SK-N-SH (cell line): Measurements from ENCODE around the gene MAN1A1. TPM values are rescaled to one million over a fixed set of nuclear protein-coding genes. Genes with fewer than 3 reads are reported as not detected.

Source experiments
- CTCF ChIA-PET: fragments of 300-600, 350-600 bp; formaldehyde crosslinking; extraction: SDS; loops from one replicate; lab custom pipeline; 2021; lab: Yijun Ruan, JAX
- POLR2A ChIA-PET: fragments of 350-600 bp; sonication (Branson Sonifier 250); formaldehyde crosslinking; extraction: SDS; loops from one replicate; lab custom pipeline; 2020; ENCODE audit warnings: antibody characterized with exemption, inconsistent platforms; lab: Yijun Ruan, JAX
- DNase-seq: peaks from one replicate; pipeline ENCODE4 v3.0.0; 2012
- H2AFZ ChIP-seq: fragments of 200-600 bp; sonication (generic); 2 replicates; pipeline ENCODE4 v1.8.1; 2016; ENCODE audit warnings: antibody characterized with exemption, mild to moderate bottlenecking, low read depth
- H3F3A ChIP-seq: fragments of 200-600 bp; sonication (generic); replicated peaks from 2 replicates; pipeline ENCODE3; 2016; ENCODE audit warnings: antibody characterized with exemption, mild to moderate bottlenecking; ENCODE audit not compliant: insufficient read depth
- H3K27ac ChIP-seq, 2 experiments: fragments of 200-500 bp in 1 of 2; fragments of 200-600 bp in 1 of 2; sonication (Bioruptor generic) in 1 of 2; sonication (generic), shearing (Covaris generic) in 1 of 2; 2 replicates each; pipeline versions ENCODE4 v1.5.1 to v1.6.1; 2014 to 2016; ENCODE audit warnings: low read depth in 2 of 2, inconsistent platforms in 1 of 2, low read length in 1 of 2, mild to moderate bottlenecking in 1 of 2, mixed read lengths in 1 of 2
- H3K27me3 ChIP-seq: fragments of 200-600 bp; sonication (generic), shearing (Covaris generic); 2 replicates; pipeline ENCODE4 v1.6.1; 2016; ENCODE audit warnings: mixed run types; ENCODE audit not compliant: insufficient read depth
- H3K36me3 ChIP-seq, 2 experiments: fragments of 200-500 bp in 1 of 2; fragments of 200-600 bp in 1 of 2; sonication (Bioruptor generic) in 1 of 2; sonication (generic) in 1 of 2; replicated peaks in 1 of 2; 2 replicates each; pipeline versions ENCODE3 to v1.5.1; 2014 to 2016; ENCODE audit warnings: low read length in 1 of 2, mild to moderate bottlenecking in 1 of 2; ENCODE audit not compliant: insufficient read depth in 2 of 2, control insufficient read depth in 1 of 2
- H3K4me1 ChIP-seq, 2 experiments: fragments of 200-500 bp in 1 of 2; fragments of 200-600 bp in 1 of 2; sonication (Bioruptor generic) in 1 of 2; sonication (generic), shearing (Covaris generic) in 1 of 2; 2 replicates each; pipeline versions ENCODE4 v1.5.1 to v1.6.1; 2014 to 2016; ENCODE audit warnings: low read depth in 1 of 2, low read length in 1 of 2, mixed run types in 1 of 2; ENCODE audit not compliant: insufficient read depth in 2 of 2, control insufficient read depth in 1 of 2
- H3K4me2 ChIP-seq: fragments of 200-600 bp; sonication (generic), shearing (Covaris generic); 2 replicates; pipeline ENCODE4 v1.6.1; 2017; ENCODE audit warnings: mixed run types
- H3K4me3 ChIP-seq, 2 experiments: fragments of 200-500 bp in 1 of 2; fragments of 200-600 bp in 1 of 2; sonication (Bioruptor generic) in 1 of 2; sonication (generic), shearing (Covaris generic) in 1 of 2; 2 replicates each; pipeline versions ENCODE4 v1.5.1 to v1.8.1; 2014 to 2016; ENCODE audit warnings: low read depth in 2 of 2, inconsistent platforms in 1 of 2, low read length in 1 of 2, mild to moderate bottlenecking in 1 of 2, mixed read lengths in 1 of 2, moderate library complexity in 1 of 2
- H3K79me2 ChIP-seq: fragments of 200-600 bp; sonication (generic); 2 replicates; pipeline ENCODE4 v1.8.1; 2017; ENCODE audit warnings: mild to moderate bottlenecking; ENCODE audit not compliant: insufficient read depth
- H3K9ac ChIP-seq: fragments of 200-600 bp; sonication (generic); 2 replicates; pipeline ENCODE4 v1.6.1; 2017; ENCODE audit warnings: mixed run types
- H3K9me2 ChIP-seq: fragments of 200-600 bp; sonication (generic); 2 replicates; pipeline ENCODE4 v1.6.1; 2017; ENCODE audit warnings: mixed run types
- H3K9me3 ChIP-seq: fragments of 200-600 bp; sonication (generic); 2 replicates; pipeline ENCODE4 v1.6.1; 2017; ENCODE audit warnings: mixed run types, mild to moderate bottlenecking, moderate library complexity
- H4K20me1 ChIP-seq: fragments of 200-600 bp; sonication (generic); 2 replicates; pipeline ENCODE4 v1.6.1; 2017; ENCODE audit warnings: mild to moderate bottlenecking, mixed run types; ENCODE audit not compliant: insufficient read depth
- ELF1 ChIP-seq: IDR thresholded peaks from 2 replicates; pipeline ENCODE4 v1.4.0; 2012
- EP300 ChIP-seq, 2 experiments: IDR thresholded peaks; 2 replicates each; pipeline versions ENCODE4 v1.4.0 to v1.6.1; 2012; ENCODE audit warnings: borderline replicate concordance in 1 of 2, low read depth in 1 of 2, low read length in 1 of 2
- FOXJ3 ChIP-seq: sonication (generic); formaldehyde crosslinking; IDR thresholded peaks from 2 replicates; pipeline ENCODE4 v1.5.1; 2020; ENCODE audit warnings: mild to moderate bottlenecking, missing genetic modification reagents
- GATA2 ChIP-seq: sonication (generic); formaldehyde crosslinking; IDR thresholded peaks from 2 replicates; pipeline ENCODE4 v1.5.0; 2020; ENCODE audit warnings: mild to moderate bottlenecking, missing genetic modification reagents
- JUND ChIP-seq: IDR thresholded peaks from 2 replicates; pipeline ENCODE4 v1.4.0; 2012
- NFIC ChIP-seq: IDR thresholded peaks from 2 replicates; pipeline ENCODE4 v1.4.0; 2012; ENCODE audit warnings: borderline replicate concordance
- RCOR1 ChIP-seq: fragments of 150-350 bp; IDR thresholded peaks from 2 replicates; pipeline ENCODE4 v1.6.1; 2017; ENCODE audit warnings: antibody characterized with exemption, low read length
- RXRA ChIP-seq: IDR thresholded peaks from 2 replicates; pipeline ENCODE4 v1.4.0; 2012; ENCODE audit warnings: low read depth, mild to moderate bottlenecking, borderline replicate concordance
- TAF1 ChIP-seq: IDR thresholded peaks from 2 replicates; pipeline ENCODE4 v1.6.1; 2012; ENCODE audit warnings: low read depth, mild to moderate bottlenecking, low read length, moderate library complexity, borderline replicate concordance
- WGBS: methylation state at CpG from one replicate; pipeline ENCODE4 v1.1.6; 2017; ENCODE audit warnings: low lambda C conversion rate; 5-methylcytosine and 5-hydroxymethylcytosine counted together
- polyA plus RNA-seq, 3 experiments: library from polyadenylated mRNA; depleted of rRNA; stranded (reverse); fragments of >200 nt; gene quantifications; 2 replicates each; pipeline ENCODE4 v1.2.3, GENCODE V29; 2012
- TF ChIP-seq, protein P1 (sequence below): IDR thresholded peaks from 2 replicates; pipeline ENCODE4 v1.4.0; 2012; ENCODE audit warnings: low read depth, borderline replicate concordance
- TF ChIP-seq, protein P2 (sequence below): fragments of 200-600 bp; sonication (generic); IDR thresholded peaks from 2 replicates; pipeline ENCODE4 v1.6.1; 2017; ENCODE audit warnings: antibody characterized with exemption, mild to moderate bottlenecking, moderate library complexity

Gene MAN1A1
- polyA plus RNA-seq, 1 of the 3 experiments (the other 2 are of a cell fraction), result 28.0 TPM

DNA sequence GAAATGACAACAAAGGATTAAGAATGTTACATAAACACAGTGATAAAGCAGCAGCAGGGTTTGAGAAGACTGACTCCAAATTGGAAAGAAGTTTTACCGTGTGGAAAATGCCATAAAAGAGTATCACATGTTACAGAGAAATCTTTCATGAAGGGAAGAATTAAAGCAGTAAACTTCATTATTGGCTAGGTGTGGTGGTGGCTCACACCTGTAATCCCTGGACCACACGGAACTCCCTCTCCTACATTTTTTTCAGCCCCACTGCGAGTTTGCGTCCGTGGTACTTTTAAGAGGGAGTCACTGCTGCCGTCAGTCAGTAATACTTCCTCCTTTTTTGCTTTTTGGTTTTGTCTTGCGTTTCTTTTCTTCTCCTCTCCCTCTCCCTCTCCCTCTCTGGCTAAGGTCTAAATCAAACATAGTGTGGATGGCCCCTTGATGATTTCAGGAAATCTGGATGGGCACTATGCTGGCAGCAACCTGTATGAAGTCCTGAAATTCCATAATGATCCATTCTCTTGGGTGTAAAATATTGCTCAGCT is 112.3 kb downstream of the MAN1A1 start:
- Histone ChIP-seq H3F3A (no peaks in the 10 kb centered on the region), H3K36me3 (peaks cover 0 to 12% of the 10 kb centered on the region in 2 experiments), H3K9me3 (no peaks in the 10 kb centered on the region), H2AFZ (no peak overlapping the region), H3K79me2 (no peaks in the 10 kb centered on the region), H3K4me3 (no peak overlapping the region), H3K27ac (no peak overlapping the region), H3K9ac (no peak overlapping the region), H3K27me3 (no peaks in the 10 kb centered on the region), H4K20me1 (no peaks in the 10 kb centered on the region), H3K4me2 (no peak overlapping the region), H3K4me1 (peaks cover 0 to 9% of the 10 kb centered on the region in 2 experiments; a peak in 2 of 4 replicates), H3K9me2 (no peaks in the 10 kb centered on the region; the same call in 1 of the 2 replicates)
- WGBS, result 93% methylated on average over 7 of the region's 7 CpGs
- POLR2A ChIA-PET, result no interaction called here
- DNase-seq, result no peak
- CTCF ChIA-PET, result no interaction called here
- TF ChIP-seq JUND, result no peak
- TF ChIP-seq NFIC, result no peak
- TF ChIP-seq TAF1, result no peak
- TF ChIP-seq, protein P1, sequence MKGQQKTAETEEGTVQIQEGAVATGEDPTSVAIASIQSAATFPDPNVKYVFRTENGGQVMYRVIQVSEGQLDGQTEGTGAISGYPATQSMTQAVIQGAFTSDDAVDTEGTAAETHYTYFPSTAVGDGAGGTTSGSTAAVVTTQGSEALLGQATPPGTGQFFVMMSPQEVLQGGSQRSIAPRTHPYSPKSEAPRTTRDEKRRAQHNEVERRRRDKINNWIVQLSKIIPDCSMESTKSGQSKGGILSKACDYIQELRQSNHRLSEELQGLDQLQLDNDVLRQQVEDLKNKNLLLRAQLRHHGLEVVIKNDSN, result no peak

DNA sequence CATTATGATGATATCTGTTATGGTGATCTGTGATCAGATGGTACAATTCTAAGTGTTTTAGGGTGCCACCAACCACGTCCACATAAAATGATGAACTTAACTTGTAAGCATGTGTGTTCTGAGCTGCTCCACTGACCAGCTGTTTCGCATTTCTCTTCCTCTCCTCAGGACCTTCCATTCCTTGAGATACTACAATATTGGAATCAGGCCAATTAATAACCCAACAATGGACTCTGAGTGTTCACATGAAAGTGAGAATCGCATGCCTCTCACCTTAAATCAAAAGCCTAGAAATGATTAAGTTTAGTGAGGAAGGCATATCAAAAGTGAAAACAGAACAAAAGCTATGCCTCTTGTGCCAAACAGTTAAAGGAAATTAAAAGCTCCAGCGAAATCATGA is 114.6 kb downstream of the MAN1A1 start:
- Histone ChIP-seq H3K9me2 (no peaks in the 10 kb centered on the region; the same call in 1 of the 2 replicates), H3K79me2 (no peaks in the 10 kb centered on the region), H2AFZ (no peak overlapping the region), H3K9ac (no peak overlapping the region), H3K9me3 (no peaks in the 10 kb centered on the region), H4K20me1 (no peaks in the 10 kb centered on the region), H3K27me3 (no peaks in the 10 kb centered on the region), H3K4me3 (no peak overlapping the region), H3K27ac (no peak overlapping the region), H3F3A (no peaks in the 10 kb centered on the region)
- WGBS, result 89% methylated on average over 4 of the region's 4 CpGs
- ChIA-PET CTCF (interaction anchor here (1.7 kb wide), 1 partner anchor 86 kb away, joined by 3 read pairs; no protein-coding TSS in a partner anchor), POLR2A (no interaction called here)
- DNase-seq, result no peak
- no peak for TF ChIP-seq EP300 (IDR thresholded peaks at IDR 0.05; ENCODE audit: borderline replicate concordance in 1 of 2, low read depth in 1 of 2, low read length in 1 of 2)
- TF ChIP-seq FOXJ3 (CRISPR knock-in tag), result no peak
- TF ChIP-seq ELF1, result no peak
- TF ChIP-seq GATA2, result no peak
- TF ChIP-seq RCOR1, result no peak
- TF ChIP-seq RXRA, result no peak
- TF ChIP-seq, protein P2, sequence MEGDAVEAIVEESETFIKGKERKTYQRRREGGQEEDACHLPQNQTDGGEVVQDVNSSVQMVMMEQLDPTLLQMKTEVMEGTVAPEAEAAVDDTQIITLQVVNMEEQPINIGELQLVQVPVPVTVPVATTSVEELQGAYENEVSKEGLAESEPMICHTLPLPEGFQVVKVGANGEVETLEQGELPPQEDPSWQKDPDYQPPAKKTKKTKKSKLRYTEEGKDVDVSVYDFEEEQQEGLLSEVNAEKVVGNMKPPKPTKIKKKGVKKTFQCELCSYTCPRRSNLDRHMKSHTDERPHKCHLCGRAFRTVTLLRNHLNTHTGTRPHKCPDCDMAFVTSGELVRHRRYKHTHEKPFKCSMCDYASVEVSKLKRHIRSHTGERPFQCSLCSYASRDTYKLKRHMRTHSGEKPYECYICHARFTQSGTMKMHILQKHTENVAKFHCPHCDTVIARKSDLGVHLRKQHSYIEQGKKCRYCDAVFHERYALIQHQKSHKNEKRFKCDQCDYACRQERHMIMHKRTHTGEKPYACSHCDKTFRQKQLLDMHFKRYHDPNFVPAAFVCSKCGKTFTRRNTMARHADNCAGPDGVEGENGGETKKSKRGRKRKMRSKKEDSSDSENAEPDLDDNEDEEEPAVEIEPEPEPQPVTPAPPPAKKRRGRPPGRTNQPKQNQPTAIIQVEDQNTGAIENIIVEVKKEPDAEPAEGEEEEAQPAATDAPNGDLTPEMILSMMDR, result no peak
- TF ChIP-seq, all 33 proteins: peak for 0
- peaks cover 0 to 10% of the 10 kb centered on the region in 2 experiments for H3K36me3 ChIP-seq
- no peak overlapping the region for H3K4me2 ChIP-seq
- no peaks in the 10 kb centered on the region for H3K4me1 ChIP-seq
